ENCODE results near the gene GNAI3. TPM values are rescaled to one million over a fixed set of nuclear protein-coding genes. Genes with fewer than 3 reads are reported as not detected.
A peak's percentile ranks its signal among the peaks of the same experiment; 100 is the strongest.

Gene GNAI3
- total and polyA plus RNA-seq, 2 experiments from 2014 or later, result 5.0 to 7.9 TPM

GRCh38 chr1:109502364-109502851 lies 46.0 kb upstream of the GNAI3 start:
- Histone ChIP-seq H3K27me3 (peaks cover 4% of the 10 kb centered on the region), H3K4me3 (no peak overlapping the region), H3K9me3 (ENCODE audit: low read depth) (no peaks in the 10 kb centered on the region), H3K36me3 (no peaks in the 10 kb centered on the region), H3K27ac (no peak overlapping the region), H3K4me1 (ENCODE audit: low read depth) (no peaks in the 10 kb centered on the region)
- no peak for TF ChIP-seq CTCF (IDR thresholded peaks at IDR 0.05; ENCODE audit: low read depth, low read length)
- DNase-seq (ENCODE audit: low read depth in 1 of 2, low spot score in 1 of 2), result no peak

- Histone ChIP-seq H3K27me3 (peaks cover 16% of the 10 kb centered on the region), H3K36me3 (no peaks in the 10 kb centered on the region), H3K9me3 (ENCODE audit: low read depth) (no peaks in the 10 kb centered on the region), H3K27ac (no peak overlapping the region), H3K4me3 (no peak overlapping the region), H3K4me1 (ENCODE audit: low read depth) (no peaks in the 10 kb centered on the region)
- no peak for TF ChIP-seq CTCF (IDR thresholded peaks at IDR 0.05; ENCODE audit: low read depth, low read length)
- no peak for DNase-seq (ENCODE audit: low read depth in 1 of 2, low spot score in 1 of 2)
Measured at GRCh38 chr1:109503935-109504334, 44.5 kb upstream of the GNAI3 start.

GRCh38 chr1:109504974-109505373 lies 43.4 kb upstream of the GNAI3 start:
- Histone ChIP-seq H3K27ac (no peak overlapping the region), H3K4me1 (ENCODE audit: low read depth) (no peaks in the 10 kb centered on the region), H3K27me3 (peaks cover 16% of the 10 kb centered on the region), H3K9me3 (ENCODE audit: low read depth) (no peaks in the 10 kb centered on the region), H3K36me3 (no peaks in the 10 kb centered on the region), H3K4me3 (no peak overlapping the region)
- no peak for DNase-seq (ENCODE audit: low read depth in 1 of 2, low spot score in 1 of 2)
- no peak for TF ChIP-seq CTCF (IDR thresholded peaks at IDR 0.05; ENCODE audit: low read depth, low read length)

GRCh38 chr1:109508001-109508872 lies 40.2 kb upstream of the GNAI3 start:
- no peak for DNase-seq (ENCODE audit: low read depth in 1 of 2, low spot score in 1 of 2)
- H3K4me1 ChIP-seq (ENCODE audit: low read depth), result no peaks in the 10 kb centered on the region
- H3K36me3 ChIP-seq, result no peaks in the 10 kb centered on the region
- no peaks in the 10 kb centered on the region for H3K9me3 ChIP-seq (ENCODE audit: low read depth)
- TF ChIP-seq CTCF (IDR thresholded peaks at IDR 0.05; ENCODE audit: low read depth, low read length), result no peak
- no peak overlapping the region for H3K4me3 ChIP-seq
- H3K27ac ChIP-seq, result no peak overlapping the region
- H3K27me3 ChIP-seq, result peaks cover 40% of the 10 kb centered on the region

GRCh38 chr1:109508873-109509175 lies 39.6 kb upstream of the GNAI3 start:
- Histone ChIP-seq H3K27ac (no peak overlapping the region), H3K36me3 (no peaks in the 10 kb centered on the region), H3K4me1 (ENCODE audit: low read depth) (no peaks in the 10 kb centered on the region), H3K4me3 (peak overlapping the region; percentile 72), H3K9me3 (ENCODE audit: low read depth) (no peaks in the 10 kb centered on the region), H3K27me3 (peaks cover 45% of the 10 kb centered on the region)
- TF ChIP-seq CTCF (IDR thresholded peaks at IDR 0.05; ENCODE audit: low read depth, low read length), result no peak
- no peak for DNase-seq (ENCODE audit: low read depth in 1 of 2, low spot score in 1 of 2)
